DOHH2 (cell line): ENCODE results near the gene PTPN5.

Source experiments
- H3F3A ChIP-seq: fragments of 200-600 bp; sonication (generic), shearing (Covaris generic); 2 replicates; pipeline ENCODE4 v1.6.0; 2016; ENCODE audit warnings: antibody characterized with exemption, mild to moderate bottlenecking; ENCODE audit not compliant: control insufficient read depth, insufficient read depth
- H3K27ac ChIP-seq: fragments of 200-600 bp; sonication (generic); 2 replicates; pipeline ENCODE4 v1.5.1; 2014; ENCODE audit warnings: low read depth, mild to moderate bottlenecking, low read length, moderate library complexity
- H3K27me3 ChIP-seq: fragments of 200-600 bp; sonication (generic); 2 replicates; pipeline ENCODE4 v1.6.1; 2014; ENCODE audit warnings: mild to moderate bottlenecking, low read length, mixed read lengths; ENCODE audit not compliant: control insufficient read depth
- H3K36me3 ChIP-seq: fragments of 200-600 bp; sonication (generic); 2 replicates; pipeline ENCODE4 v1.6.1; 2014; ENCODE audit warnings: mild to moderate bottlenecking, low read length, moderate library complexity, mixed read lengths; ENCODE audit not compliant: control insufficient read depth
- H3K4me1 ChIP-seq: fragments of 200-600 bp; sonication (generic); 2 replicates; pipeline ENCODE4 v1.6.1; 2014; ENCODE audit warnings: mild to moderate bottlenecking, low read length, mixed read lengths; ENCODE audit not compliant: control insufficient read depth
- H3K4me2 ChIP-seq: fragments of 200-600 bp; sonication (generic); 2 replicates; pipeline ENCODE4 v1.6.0; 2014; ENCODE audit warnings: mild to moderate bottlenecking, low read length, moderate library complexity
- H3K4me3 ChIP-seq: fragments of 200-600 bp; sonication (generic); 2 replicates; pipeline ENCODE4 v1.5.1; 2014; ENCODE audit warnings: mild to moderate bottlenecking, low read length, mixed read lengths
- H3K79me2 ChIP-seq: fragments of 200-600 bp; sonication (generic); 2 replicates; pipeline ENCODE4 v1.6.1; 2014; ENCODE audit warnings: mild to moderate bottlenecking, low read length, mixed read lengths; ENCODE audit not compliant: control insufficient read depth
- H3K9me2 ChIP-seq: fragments of 200-600 bp; sonication (generic); replicated peaks from 2 replicates; pipeline ENCODE4 v1.6.1; 2014; ENCODE audit warnings: mild to moderate bottlenecking, low read length, mixed read lengths; ENCODE audit not compliant: control insufficient read depth
- H3K9me3 ChIP-seq: fragments of 200-600 bp; sonication (generic); 2 replicates; pipeline ENCODE4 v1.6.1; 2014; ENCODE audit warnings: antibody characterized with exemption, low read length, mixed read lengths; ENCODE audit not compliant: control insufficient read depth, insufficient read depth
- H4K20me1 ChIP-seq: fragments of 200-600 bp; sonication (generic); 2 replicates; pipeline ENCODE4 v1.6.0; 2014; ENCODE audit warnings: low read depth, mild to moderate bottlenecking, antibody characterized with exemption, low read length, moderate library complexity; ENCODE audit not compliant: control insufficient read depth, insufficient read depth
- CTCF ChIP-seq: fragments of 200-600 bp; sonication (generic); IDR thresholded peaks from one replicate; pipeline ENCODE4 v1.5.1; 2014; ENCODE audit warnings: antibody characterized with exemption, mild to moderate bottlenecking, low read depth, low read length; ENCODE audit not compliant: poor library complexity, severe bottlenecking
- EZH2phosphoT487 ChIP-seq: fragments of 200-600 bp; sonication (generic); IDR thresholded peaks from 2 replicates; pipeline ENCODE4 v1.6.1; 2017; ENCODE audit warnings: borderline replicate concordance, mild to moderate bottlenecking, antibody characterized with exemption, low read length, moderate library complexity, mixed read lengths

The PTPN5 gene

DNA sequence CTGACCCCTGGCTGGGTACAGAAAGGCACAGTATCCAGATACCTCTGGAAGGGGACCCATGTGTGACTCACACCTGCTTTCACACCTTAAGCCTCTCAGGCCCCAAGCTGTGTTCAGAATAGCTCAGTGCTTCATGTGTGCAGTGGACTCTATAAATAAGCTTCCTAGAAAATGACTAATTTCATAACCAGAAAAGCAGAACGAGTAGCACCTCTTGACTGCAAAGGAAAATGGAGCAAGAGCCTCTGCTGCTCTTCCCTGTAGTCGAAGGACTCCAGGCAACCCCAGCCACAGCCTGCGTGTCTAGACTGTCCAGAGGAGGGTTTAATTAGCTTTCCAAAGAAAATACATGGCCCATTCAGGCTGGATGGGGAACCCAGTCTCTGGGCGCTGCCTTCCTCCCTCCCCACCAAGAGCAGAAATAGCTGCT lies 23.1 kb downstream of the PTPN5 start:
- Histone ChIP-seq H3K4me1 (peaks cover 17% of the 10 kb centered on the region), H4K20me1 (no peaks in the 10 kb centered on the region), H3K9me2 (no peaks in the 10 kb centered on the region), H3K36me3 (no peaks in the 10 kb centered on the region), H3K4me3 (no peak overlapping the region), H3K79me2 (no peaks in the 10 kb centered on the region), H3K4me2 (no peak overlapping the region), H3K27me3 (peaks cover 28% of the 10 kb centered on the region), H3K27ac (no peak overlapping the region), H3F3A (no peaks in the 10 kb centered on the region), H3K9me3 (no peaks in the 10 kb centered on the region)
- TF ChIP-seq CTCF: no peak

- Histone ChIP-seq H3K4me1 (peaks cover 17% of the 10 kb centered on the region), H3K79me2 (no peaks in the 10 kb centered on the region), H3F3A (no peaks in the 10 kb centered on the region)
Observed at GRCh38 chr11:18766015-18766414, 25.6 kb downstream of the PTPN5 start.

GRCh38 chr11:18765554-18765953 lies 26.0 kb downstream of the PTPN5 start:
- H3K79me2 ChIP-seq: no peaks in the 10 kb centered on the region
- no peak overlapping the region for H3K27ac ChIP-seq
- H3K4me3 ChIP-seq: no peak overlapping the region
- no peaks in the 10 kb centered on the region for H3K9me2 ChIP-seq
- H3K9me3 ChIP-seq: no peaks in the 10 kb centered on the region
- H3K36me3 ChIP-seq: no peaks in the 10 kb centered on the region
- no peaks in the 10 kb centered on the region for H3F3A ChIP-seq
- TF ChIP-seq EZH2phosphoT487 (no peak), CTCF (no peak)
- no peak overlapping the region for H3K4me2 ChIP-seq
- H3K27me3 ChIP-seq: peaks cover 9% of the 10 kb centered on the region
- H3K4me1 ChIP-seq: peaks cover 17% of the 10 kb centered on the region
- no peaks in the 10 kb centered on the region for H4K20me1 ChIP-seq

More at GRCh38 chr11:18766015-18766414, 25.6 kb downstream of the PTPN5 start:
- peaks cover 14% of the 10 kb centered on the region for H3K27me3 ChIP-seq
- H3K27ac ChIP-seq: no peak overlapping the region
- H3K9me2 ChIP-seq: no peaks in the 10 kb centered on the region
- no peaks in the 10 kb centered on the region for H3K36me3 ChIP-seq
- no peak overlapping the region for H3K4me3 ChIP-seq
- no peaks in the 10 kb centered on the region for H4K20me1 ChIP-seq
- H3K9me3 ChIP-seq: no peaks in the 10 kb centered on the region
- no peak overlapping the region for H3K4me2 ChIP-seq
- TF ChIP-seq CTCF (no peak), EZH2phosphoT487 (no peak)

DNA sequence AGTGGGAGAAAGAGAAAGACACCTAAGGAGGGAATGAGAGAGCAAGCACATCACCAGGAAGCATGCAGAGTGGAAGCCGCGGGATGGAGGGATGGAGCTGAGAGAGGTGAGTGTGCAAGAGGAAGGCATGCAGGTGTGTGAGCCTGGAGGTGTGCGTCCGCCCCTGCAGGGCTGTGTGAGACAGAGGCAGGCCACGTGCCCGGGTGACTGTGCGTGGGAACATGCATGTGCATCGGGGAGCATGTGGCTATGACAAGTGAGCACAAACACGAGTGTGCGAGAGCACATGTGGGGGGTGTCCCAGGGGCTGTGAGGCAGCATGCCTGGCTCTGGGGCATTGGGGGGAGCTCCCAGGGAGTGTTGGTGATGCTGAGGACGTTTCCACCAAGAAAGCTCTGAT lies 29.9 kb downstream of the PTPN5 start:
- H3K4me3 ChIP-seq: no peak overlapping the region
- no peaks in the 10 kb centered on the region for H3F3A ChIP-seq
- H3K9me2 ChIP-seq: no peaks in the 10 kb centered on the region
- no peak overlapping the region for H3K4me2 ChIP-seq
- no peaks in the 10 kb centered on the region for H3K4me1 ChIP-seq
- no peaks in the 10 kb centered on the region for H3K9me3 ChIP-seq
- no peaks in the 10 kb centered on the region for H4K20me1 ChIP-seq
- no peak overlapping the region for H3K27ac ChIP-seq
- no peak for TF ChIP-seq EZH2phosphoT487
- no peak for TF ChIP-seq CTCF
- no peaks in the 10 kb centered on the region for H3K36me3 ChIP-seq
- H3K79me2 ChIP-seq: no peaks in the 10 kb centered on the region
- peaks cover 12% of the 10 kb centered on the region for H3K27me3 ChIP-seq
